ENCODE measurements around the gene CEACAM6.
"Not testable (repeated sequence)": the region's sequence is repeated elsewhere in the genome, so short reads cannot be mapped to it uniquely, and the experiment has no call there.

The CEACAM6 gene

GRCh38 chr19:41750248-41751134 is 4.8 kb upstream of the CEACAM6 start:
- H3K4me1 ChIP-seq (ENCODE audit: insufficient read depth, low read length): peaks cover 13% of the 10 kb centered on the region
- H3K27me3 ChIP-seq (ENCODE audit: control insufficient read depth in 1 of 2, insufficient read depth in 2 of 2, low read length in 2 of 2); H3K36me3 ChIP-seq (ENCODE audit: insufficient read depth, low read length); H3K9ac ChIP-seq (ENCODE audit: low read length); H3K9me3 ChIP-seq (ENCODE audit: low read length); H3K4me3 ChIP-seq (ENCODE audit: low read depth in 1 of 2, low read length in 2 of 2); H3K27ac ChIP-seq (ENCODE audit: low read depth, low read length): not testable (repeated sequence)

GRCh38 chr19:41753159-41753558 is 2.2 kb upstream of the CEACAM6 start:
- Histone ChIP-seq H3K36me3 (ENCODE audit: insufficient read depth, low read length) (no peaks in the 10 kb centered on the region), H3K9ac (ENCODE audit: low read length) (no peak overlapping the region), H3K4me3 (ENCODE audit: low read depth in 1 of 2, low read length in 2 of 2) (no peak overlapping the region), H3K4me1 (ENCODE audit: insufficient read depth, low read length) (peaks cover 13% of the 10 kb centered on the region), H3K9me3 (ENCODE audit: low read length) (no peaks in the 10 kb centered on the region), H3K27me3 (ENCODE audit: control insufficient read depth in 1 of 2, insufficient read depth in 2 of 2, low read length in 2 of 2) (no peaks in the 10 kb centered on the region), H3K27ac (ENCODE audit: low read depth, low read length) (no peak overlapping the region)

- no peak overlapping the region for H3K27ac ChIP-seq (ENCODE audit: low read depth, low read length)
- peaks cover 13% of the 10 kb centered on the region for H3K4me1 ChIP-seq (ENCODE audit: insufficient read depth, low read length)
These were observed 1.3 kb upstream of the CEACAM6 start for GRCh38 chr19:41753936-41754529.

GRCh38 chr19:41758846-41759245 is 3.5 kb downstream of the CEACAM6 start:
- Histone ChIP-seq H3K4me3 (ENCODE audit: low read depth in 1 of 2, low read length in 2 of 2) (no peak overlapping the region), H3K4me1 (ENCODE audit: insufficient read depth, low read length) (no peaks in the 10 kb centered on the region), H3K27me3 (ENCODE audit: control insufficient read depth in 1 of 2, insufficient read depth in 2 of 2, low read length in 2 of 2) (peaks cover 0 to 6% of the 10 kb centered on the region in 2 donors), H3K9ac (ENCODE audit: low read length) (no peak overlapping the region), H3K27ac (ENCODE audit: low read depth, low read length) (no peak overlapping the region), H3K36me3 (ENCODE audit: insufficient read depth, low read length) (no peaks in the 10 kb centered on the region), H3K9me3 (ENCODE audit: low read length) (no peaks in the 10 kb centered on the region)

More at GRCh38 chr19:41753936-41754529, 1.3 kb upstream of the CEACAM6 start:
- Histone ChIP-seq H3K4me3 (ENCODE audit: low read depth in 1 of 2, low read length in 2 of 2) (no peak overlapping the region), H3K36me3 (ENCODE audit: insufficient read depth, low read length) (no peaks in the 10 kb centered on the region), H3K9ac (ENCODE audit: low read length) (no peak overlapping the region), H3K9me3 (ENCODE audit: low read length) (no peaks in the 10 kb centered on the region), H3K27me3 (ENCODE audit: control insufficient read depth in 1 of 2, insufficient read depth in 2 of 2, low read length in 2 of 2) (no peaks in the 10 kb centered on the region)

- Histone ChIP-seq H3K9me3 (ENCODE audit: low read length) (no peaks in the 10 kb centered on the region), H3K4me3 (ENCODE audit: low read depth in 1 of 2, low read length in 2 of 2) (no peak overlapping the region), H3K27me3 (ENCODE audit: control insufficient read depth in 1 of 2, insufficient read depth in 2 of 2, low read length in 2 of 2) (peaks cover 0 to 6% of the 10 kb centered on the region in 2 donors), H3K4me1 (ENCODE audit: insufficient read depth, low read length) (no peaks in the 10 kb centered on the region), H3K9ac (ENCODE audit: low read length) (no peak overlapping the region), H3K27ac (ENCODE audit: low read depth, low read length) (no peak overlapping the region), H3K36me3 (ENCODE audit: insufficient read depth, low read length) (no peaks in the 10 kb centered on the region)
These were observed 11.8 kb downstream of the CEACAM6 start for GRCh38 chr19:41767115-41767514.

- H3K4me3 ChIP-seq (ENCODE audit: low read depth in 1 of 2, low read length in 2 of 2); H3K4me1 ChIP-seq (ENCODE audit: insufficient read depth, low read length); H3K36me3 ChIP-seq (ENCODE audit: insufficient read depth, low read length); H3K27ac ChIP-seq (ENCODE audit: low read depth, low read length); H3K27me3 ChIP-seq (ENCODE audit: control insufficient read depth in 1 of 2, insufficient read depth in 2 of 2, low read length in 2 of 2); H3K9me3 ChIP-seq (ENCODE audit: low read length); H3K9ac ChIP-seq (ENCODE audit: low read length): not testable (repeated sequence)
These were observed 12.8 kb downstream of the CEACAM6 start for GRCh38 chr19:41768105-41768504.

GRCh38 chr19:41769608-41770007 is 14.3 kb downstream of the CEACAM6 start:
- no peaks in the 10 kb centered on the region for H3K36me3 ChIP-seq (ENCODE audit: insufficient read depth, low read length)
- no peaks in the 10 kb centered on the region for H3K4me1 ChIP-seq (ENCODE audit: insufficient read depth, low read length)
- H3K9ac ChIP-seq (ENCODE audit: low read length): no peak overlapping the region
- H3K27me3 ChIP-seq (ENCODE audit: control insufficient read depth in 1 of 2, insufficient read depth in 2 of 2, low read length in 2 of 2): no peaks in the 10 kb centered on the region
- no peak overlapping the region for H3K4me3 ChIP-seq (ENCODE audit: low read depth in 1 of 2, low read length in 2 of 2)
- no peaks in the 10 kb centered on the region for H3K9me3 ChIP-seq (ENCODE audit: low read length)
- no peak overlapping the region for H3K27ac ChIP-seq (ENCODE audit: low read depth, low read length)

- H3K4me1 ChIP-seq (ENCODE audit: insufficient read depth, low read length): no peaks in the 10 kb centered on the region
- H3K36me3 ChIP-seq (ENCODE audit: insufficient read depth, low read length): no peaks in the 10 kb centered on the region
- no peak overlapping the region for H3K27ac ChIP-seq (ENCODE audit: low read depth, low read length)
These were observed 16.1 kb downstream of the CEACAM6 start for GRCh38 chr19:41771410-41771809.

GRCh38 chr19:41774515-41774980 is 19.2 kb downstream of the CEACAM6 start:
- Histone ChIP-seq H3K4me3 (ENCODE audit: low read depth in 1 of 2, low read length in 2 of 2) (no peak overlapping the region), H3K4me1 (ENCODE audit: insufficient read depth, low read length) (no peaks in the 10 kb centered on the region), H3K9me3 (ENCODE audit: low read length) (no peaks in the 10 kb centered on the region), H3K9ac (ENCODE audit: low read length) (no peak overlapping the region), H3K27ac (ENCODE audit: low read depth, low read length) (no peak overlapping the region), H3K27me3 (ENCODE audit: control insufficient read depth in 1 of 2, insufficient read depth in 2 of 2, low read length in 2 of 2) (no peaks in the 10 kb centered on the region), H3K36me3 (ENCODE audit: insufficient read depth, low read length) (no peaks in the 10 kb centered on the region)

More at GRCh38 chr19:41771410-41771809, 16.1 kb downstream of the CEACAM6 start:
- Histone ChIP-seq H3K9me3 (ENCODE audit: low read length) (no peaks in the 10 kb centered on the region), H3K27me3 (ENCODE audit: control insufficient read depth in 1 of 2, insufficient read depth in 2 of 2, low read length in 2 of 2) (no peaks in the 10 kb centered on the region), H3K9ac (ENCODE audit: low read length) (no peak overlapping the region), H3K4me3 (ENCODE audit: low read depth in 1 of 2, low read length in 2 of 2) (no peak overlapping the region)

- H3K9ac ChIP-seq (ENCODE audit: low read length): no peak overlapping the region
- no peaks in the 10 kb centered on the region for H3K36me3 ChIP-seq (ENCODE audit: insufficient read depth, low read length)
- H3K4me1 ChIP-seq (ENCODE audit: insufficient read depth, low read length): no peaks in the 10 kb centered on the region
- no peak overlapping the region for H3K4me3 ChIP-seq (ENCODE audit: low read depth in 1 of 2, low read length in 2 of 2)
- H3K27ac ChIP-seq (ENCODE audit: low read depth, low read length): no peak overlapping the region
- no peaks in the 10 kb centered on the region for H3K9me3 ChIP-seq (ENCODE audit: low read length)
- H3K27me3 ChIP-seq (ENCODE audit: control insufficient read depth in 1 of 2, insufficient read depth in 2 of 2, low read length in 2 of 2): no peaks in the 10 kb centered on the region
These were observed 21.4 kb downstream of the CEACAM6 start for GRCh38 chr19:41776700-41777099.

GRCh38 chr19:41783612-41784011 is 28.3 kb downstream of the CEACAM6 start:
- Histone ChIP-seq H3K4me3 (ENCODE audit: low read depth in 1 of 2, low read length in 2 of 2) (no peak overlapping the region), H3K27me3 (ENCODE audit: control insufficient read depth in 1 of 2, insufficient read depth in 2 of 2, low read length in 2 of 2) (peaks cover 6 to 11% of the 10 kb centered on the region in 2 donors), H3K9me3 (ENCODE audit: low read length) (no peaks in the 10 kb centered on the region), H3K36me3 (ENCODE audit: insufficient read depth, low read length) (no peaks in the 10 kb centered on the region), H3K27ac (ENCODE audit: low read depth, low read length) (no peak overlapping the region), H3K9ac (ENCODE audit: low read length) (no peak overlapping the region), H3K4me1 (ENCODE audit: insufficient read depth, low read length) (peaks cover 8% of the 10 kb centered on the region)

Measured in muscle layer of colon (tissue), 2 donors.